ENCODE data around the gene FLNA.

GRCh38 chrX:154381271-154381670 lies 6.8 kb upstream of the FLNA start:
- no peak for TF ChIP-seq GABPA (IDR thresholded peaks at IDR 0.05; ENCODE audit: low read depth)
- no peak for TF ChIP-seq CTCF (IDR thresholded peaks at IDR 0.05; ENCODE audit: insufficient read depth, low read length)
- no peak for TF ChIP-seq POLR2AphosphoS5 (IDR thresholded peaks at IDR 0.05; ENCODE audit: low read depth)
- TF ChIP-seq, protein P1, sequence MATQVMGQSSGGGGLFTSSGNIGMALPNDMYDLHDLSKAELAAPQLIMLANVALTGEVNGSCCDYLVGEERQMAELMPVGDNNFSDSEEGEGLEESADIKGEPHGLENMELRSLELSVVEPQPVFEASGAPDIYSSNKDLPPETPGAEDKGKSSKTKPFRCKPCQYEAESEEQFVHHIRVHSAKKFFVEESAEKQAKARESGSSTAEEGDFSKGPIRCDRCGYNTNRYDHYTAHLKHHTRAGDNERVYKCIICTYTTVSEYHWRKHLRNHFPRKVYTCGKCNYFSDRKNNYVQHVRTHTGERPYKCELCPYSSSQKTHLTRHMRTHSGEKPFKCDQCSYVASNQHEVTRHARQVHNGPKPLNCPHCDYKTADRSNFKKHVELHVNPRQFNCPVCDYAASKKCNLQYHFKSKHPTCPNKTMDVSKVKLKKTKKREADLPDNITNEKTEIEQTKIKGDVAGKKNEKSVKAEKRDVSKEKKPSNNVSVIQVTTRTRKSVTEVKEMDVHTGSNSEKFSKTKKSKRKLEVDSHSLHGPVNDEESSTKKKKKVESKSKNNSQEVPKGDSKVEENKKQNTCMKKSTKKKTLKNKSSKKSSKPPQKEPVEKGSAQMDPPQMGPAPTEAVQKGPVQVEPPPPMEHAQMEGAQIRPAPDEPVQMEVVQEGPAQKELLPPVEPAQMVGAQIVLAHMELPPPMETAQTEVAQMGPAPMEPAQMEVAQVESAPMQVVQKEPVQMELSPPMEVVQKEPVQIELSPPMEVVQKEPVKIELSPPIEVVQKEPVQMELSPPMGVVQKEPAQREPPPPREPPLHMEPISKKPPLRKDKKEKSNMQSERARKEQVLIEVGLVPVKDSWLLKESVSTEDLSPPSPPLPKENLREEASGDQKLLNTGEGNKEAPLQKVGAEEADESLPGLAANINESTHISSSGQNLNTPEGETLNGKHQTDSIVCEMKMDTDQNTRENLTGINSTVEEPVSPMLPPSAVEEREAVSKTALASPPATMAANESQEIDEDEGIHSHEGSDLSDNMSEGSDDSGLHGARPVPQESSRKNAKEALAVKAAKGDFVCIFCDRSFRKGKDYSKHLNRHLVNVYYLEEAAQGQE (IDR thresholded peaks at IDR 0.05; ENCODE audit: insufficient replicate concordance, low read depth): no peak

Measured in HL-60 (cell line).